ENCODE measurements around the gene PLEKHA1.

The PLEKHA1 gene

GRCh38 chr10:122463466-122464249 lies 89.2 kb downstream of the PLEKHA1 start:
- DNase-seq: no peak

- no peak for DNase-seq
These were observed 89.7 kb downstream of the PLEKHA1 start for GRCh38 chr10:122464250-122464510.

GRCh38 chr10:122464586-122464985 lies 90.1 kb downstream of the PLEKHA1 start:
- no peak for DNase-seq

DNA sequence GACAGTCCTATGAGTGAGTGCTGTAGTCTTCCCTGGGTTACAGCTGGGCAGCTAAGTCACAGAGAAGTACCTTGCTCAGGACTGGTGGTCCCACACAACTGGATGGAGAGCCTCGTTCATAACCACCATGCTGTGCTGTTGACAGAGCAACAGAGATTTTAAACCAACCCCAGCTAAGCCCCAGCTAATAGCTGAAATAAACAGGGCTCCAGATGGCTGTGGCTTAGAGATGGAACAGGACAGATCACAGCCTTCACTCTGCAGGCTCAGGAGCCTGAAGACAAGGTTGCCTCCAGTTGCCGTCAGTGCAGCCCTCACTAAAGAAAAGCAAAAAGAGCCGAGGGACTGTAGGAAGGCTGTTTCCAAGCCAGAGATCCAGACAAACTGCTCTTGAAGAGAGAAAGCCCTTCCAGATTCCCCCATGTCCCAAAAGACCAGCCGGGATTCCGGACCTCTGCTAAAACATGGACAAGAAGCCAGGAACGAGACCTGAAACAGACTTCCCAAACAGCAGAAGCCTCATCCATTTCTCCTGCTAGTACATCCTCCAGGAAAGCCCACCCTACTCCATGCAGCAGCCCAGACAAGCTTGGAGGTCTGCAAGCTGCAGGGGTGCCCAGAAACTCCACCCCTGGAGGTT lies 91.0 kb downstream of the PLEKHA1 start:
- no peak for DNase-seq

- no peak for DNase-seq
These were observed 92.5 kb downstream of the PLEKHA1 start for GRCh38 chr10:122466951-122467381.

DNA sequence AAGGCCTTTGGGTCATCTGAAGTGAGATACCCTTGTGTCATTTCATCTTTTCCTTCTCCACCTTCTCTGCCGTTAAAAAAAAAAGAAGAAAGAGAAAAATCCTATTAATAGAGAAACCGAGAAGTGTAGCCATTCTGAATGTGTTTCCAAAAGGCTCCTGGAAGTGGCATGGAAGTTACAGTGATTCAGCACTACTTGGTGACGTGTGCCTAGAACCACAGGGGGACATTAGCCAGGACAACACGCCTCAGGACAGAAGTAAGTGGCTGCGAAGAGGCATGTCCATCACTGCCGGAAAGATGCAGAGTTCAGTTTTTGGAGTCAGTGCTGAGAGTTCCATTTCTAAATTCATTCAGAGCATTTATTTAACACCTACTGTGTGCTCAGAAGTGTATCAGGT lies 93.2 kb downstream of the PLEKHA1 start:
- DNase-seq: no peak

DNA sequence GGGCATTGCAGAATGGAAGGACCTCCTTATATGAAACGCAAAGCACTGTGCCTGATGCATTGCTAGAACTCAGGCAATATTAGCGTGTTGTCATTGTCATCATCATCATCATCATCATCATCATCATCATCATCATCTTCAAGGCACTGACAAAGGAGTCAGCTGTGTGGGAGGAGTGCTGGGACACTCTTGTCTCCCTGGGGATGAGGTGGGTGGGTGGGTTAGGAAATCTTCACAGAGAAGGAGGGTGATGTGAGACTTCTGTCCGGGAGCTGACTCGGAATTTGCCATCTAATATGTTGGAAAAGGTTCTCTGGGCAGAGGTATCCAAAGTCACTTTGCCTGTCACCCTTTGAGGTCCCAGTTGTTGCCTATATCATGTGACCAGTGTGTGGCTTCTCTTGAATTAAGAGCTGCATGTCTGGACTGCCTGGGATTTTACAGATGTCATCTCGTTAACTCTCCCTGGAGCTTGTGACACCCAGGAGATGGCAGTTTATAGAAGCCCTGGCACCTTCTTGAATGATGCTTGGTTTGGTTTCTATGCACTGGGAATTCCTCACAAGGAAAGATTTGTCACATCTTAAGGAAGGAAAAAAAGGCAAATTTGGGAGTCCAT lies 93.9 kb downstream of the PLEKHA1 start:
- DNase-seq: no peak

DNA sequence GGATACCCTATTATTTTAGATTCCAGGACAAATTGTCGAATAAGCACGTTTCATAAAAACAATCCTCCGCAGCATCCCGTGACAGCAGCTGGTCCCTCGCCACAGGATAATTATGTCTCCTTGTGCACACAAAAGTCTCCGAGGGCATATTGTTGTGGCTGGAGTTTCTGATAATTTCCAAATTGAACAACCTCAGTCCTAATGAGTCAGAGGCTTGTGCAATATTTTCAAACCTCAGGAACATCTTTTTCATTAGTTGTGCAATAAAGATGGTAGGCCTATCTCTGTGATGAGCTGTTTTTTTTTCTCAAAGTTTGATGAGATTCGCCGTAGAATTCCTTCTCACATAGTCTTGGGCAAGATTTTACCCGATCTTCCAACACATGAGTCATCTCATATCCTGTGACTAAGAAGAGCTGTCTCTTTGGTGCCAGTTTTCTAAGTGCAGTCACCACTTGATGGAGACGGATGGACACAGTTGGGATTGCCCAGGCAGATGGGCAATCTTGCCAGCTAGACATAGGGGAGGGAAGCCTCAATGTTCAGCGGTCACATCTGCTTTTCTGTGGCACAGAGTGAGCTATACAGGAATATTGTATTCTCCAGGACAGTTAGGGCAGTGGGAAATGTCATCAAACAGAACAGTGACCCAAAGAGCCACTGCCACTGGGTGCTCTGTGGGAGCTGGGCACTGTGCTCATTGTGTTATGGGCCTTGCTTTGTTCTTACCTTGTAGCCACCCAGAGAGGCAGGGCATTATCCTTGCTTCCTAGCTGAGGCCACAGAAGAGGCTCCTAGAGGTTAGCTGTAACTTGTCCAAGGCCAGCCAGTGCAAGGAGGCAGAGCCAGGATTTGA lies 94.6 kb downstream of the PLEKHA1 start:
- peak; percentile 74 for DNase-seq

DNA sequence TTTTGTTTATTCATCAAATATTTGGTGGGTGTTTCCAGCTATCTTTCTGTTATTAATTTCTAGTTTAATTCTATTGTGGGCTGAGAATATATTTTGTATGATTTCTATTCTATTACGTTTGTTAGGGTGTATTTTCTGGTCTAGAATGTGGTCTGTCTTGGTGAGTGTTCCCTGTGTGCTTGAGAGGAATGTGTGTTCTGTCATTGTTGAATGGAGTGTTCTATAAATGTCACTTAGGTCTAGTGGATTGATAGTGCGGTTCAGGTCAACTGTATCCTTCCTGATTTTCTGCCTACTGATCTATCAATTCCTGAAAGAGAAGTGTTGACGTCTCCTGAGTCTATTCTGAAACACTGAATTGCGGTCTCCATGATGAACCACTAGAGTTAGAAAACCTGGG lies 95.3 kb downstream of the PLEKHA1 start:
- no peak for DNase-seq

- DNase-seq: no peak
These were observed 97.1 kb downstream of the PLEKHA1 start for GRCh38 chr10:122471531-122472177.

DNA sequence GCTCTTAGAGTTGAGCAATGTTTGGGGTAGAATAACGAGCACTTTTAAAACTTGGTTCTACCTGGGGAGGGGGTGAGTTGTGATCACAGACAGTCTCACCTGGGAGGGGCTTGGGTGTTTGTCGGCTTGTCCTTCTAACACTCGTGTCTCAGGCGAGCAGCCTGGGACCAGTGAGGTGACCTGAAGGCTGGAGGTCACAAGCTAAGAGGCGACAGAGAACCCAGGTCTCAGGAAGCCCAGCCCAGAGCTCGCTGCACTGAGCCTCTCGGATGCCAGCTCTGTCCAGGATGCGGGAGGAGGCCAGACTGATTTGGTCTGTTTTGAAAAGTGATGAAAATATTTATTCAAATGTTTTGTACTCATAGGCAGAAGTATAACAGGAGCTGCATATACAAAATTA lies 98.6 kb downstream of the PLEKHA1 start:
- DNase-seq: no peak

DNA sequence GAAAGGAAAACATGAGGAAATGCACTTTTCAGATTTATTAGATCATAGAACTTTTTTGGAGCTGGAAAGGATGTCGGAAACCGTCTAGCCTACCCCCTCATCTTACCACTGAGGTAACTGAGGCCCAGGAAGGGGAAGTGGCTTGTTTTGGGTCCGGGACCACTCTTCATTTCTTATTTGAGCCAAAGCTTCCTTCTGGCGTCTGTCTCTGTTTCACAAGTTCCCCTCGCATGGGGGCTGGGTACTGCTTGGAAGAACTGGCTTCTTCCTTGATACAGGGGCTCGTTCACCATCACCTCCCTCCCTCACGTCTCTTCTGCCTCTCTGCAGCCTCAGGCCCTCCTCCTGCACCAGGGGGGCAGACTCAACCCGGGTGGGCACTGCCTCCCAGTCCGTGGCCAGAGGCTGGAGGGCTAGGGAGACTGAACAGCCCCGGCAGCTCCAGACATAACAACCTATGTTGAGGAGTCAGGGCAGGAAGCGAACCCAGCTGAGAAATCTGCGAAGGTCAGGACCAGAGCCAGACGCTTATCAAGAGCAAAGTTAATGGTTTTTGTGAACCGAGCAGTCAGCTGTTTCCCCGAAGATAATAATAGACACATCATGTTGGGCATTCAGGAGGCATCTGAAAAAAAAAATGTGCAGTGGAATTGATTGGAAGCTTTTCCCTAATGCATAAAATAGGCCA lies 99.8 kb downstream of the PLEKHA1 start:
- DNase-seq: no peak

GRCh38 chr10:122475100-122475499 lies 100.6 kb downstream of the PLEKHA1 start:
- no peak for DNase-seq

DNA sequence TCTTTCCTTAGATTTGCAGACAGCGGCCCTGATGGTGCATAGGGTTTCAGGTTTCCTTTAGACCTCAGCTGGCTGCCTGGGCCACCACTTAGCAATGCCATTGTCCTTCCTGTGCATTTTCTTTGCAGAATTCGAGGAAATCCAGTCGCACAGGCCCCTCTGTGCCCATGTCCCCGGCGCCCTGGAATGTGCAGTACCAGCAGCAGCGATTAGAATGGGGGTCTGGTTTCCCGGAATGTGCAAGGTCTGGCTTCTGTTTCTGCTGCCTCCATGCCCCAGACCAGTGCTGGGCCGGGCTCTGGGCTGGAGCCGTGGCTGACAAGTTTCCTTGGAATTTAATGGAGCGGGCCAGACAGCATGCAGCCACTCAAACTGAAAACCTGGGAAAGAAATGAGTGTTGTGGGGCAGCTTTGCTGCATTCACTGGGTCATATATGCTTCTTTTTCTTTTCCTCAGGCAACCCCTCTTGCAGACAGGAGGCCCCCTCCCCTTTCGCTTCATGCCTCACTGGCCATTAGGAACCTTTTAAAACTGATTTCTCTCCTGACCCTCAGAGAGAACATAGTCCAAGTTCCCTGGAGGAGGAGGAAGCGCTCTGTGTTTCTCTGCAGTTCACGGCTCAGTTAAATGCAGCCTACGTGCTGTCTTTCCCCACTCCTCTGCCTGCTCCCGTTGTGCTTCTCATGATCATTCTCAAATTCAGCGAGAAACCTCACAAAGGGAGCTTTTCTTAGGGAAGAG lies 101.3 kb downstream of the PLEKHA1 start:
- DNase-seq: no peak

- DNase-seq: no peak
These were observed 101.8 kb downstream of the PLEKHA1 start for GRCh38 chr10:122476333-122476695.

GRCh38 chr10:122477436-122477835 lies 102.9 kb downstream of the PLEKHA1 start:
- no peak for DNase-seq

DNA sequence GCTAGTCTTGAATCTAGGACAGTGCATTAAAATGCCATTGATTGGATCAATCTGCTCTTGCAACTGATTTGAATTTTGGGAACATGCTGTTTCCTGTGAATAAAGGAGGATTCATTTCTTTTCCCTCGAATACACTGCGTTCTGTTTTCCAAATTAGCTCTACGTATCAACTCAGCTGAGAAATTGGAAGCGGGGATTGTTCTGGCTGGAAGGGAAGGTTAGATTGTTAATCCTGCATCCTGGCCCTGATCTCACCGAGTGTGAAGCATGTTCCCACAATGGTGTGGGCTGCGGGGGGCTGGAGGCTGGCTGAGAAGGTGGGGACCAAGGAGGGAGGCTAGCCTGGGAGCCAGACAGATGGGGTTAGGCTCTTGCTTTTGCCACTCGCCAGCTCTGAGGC lies 104.5 kb downstream of the PLEKHA1 start:
- DNase-seq: no peak

DNA sequence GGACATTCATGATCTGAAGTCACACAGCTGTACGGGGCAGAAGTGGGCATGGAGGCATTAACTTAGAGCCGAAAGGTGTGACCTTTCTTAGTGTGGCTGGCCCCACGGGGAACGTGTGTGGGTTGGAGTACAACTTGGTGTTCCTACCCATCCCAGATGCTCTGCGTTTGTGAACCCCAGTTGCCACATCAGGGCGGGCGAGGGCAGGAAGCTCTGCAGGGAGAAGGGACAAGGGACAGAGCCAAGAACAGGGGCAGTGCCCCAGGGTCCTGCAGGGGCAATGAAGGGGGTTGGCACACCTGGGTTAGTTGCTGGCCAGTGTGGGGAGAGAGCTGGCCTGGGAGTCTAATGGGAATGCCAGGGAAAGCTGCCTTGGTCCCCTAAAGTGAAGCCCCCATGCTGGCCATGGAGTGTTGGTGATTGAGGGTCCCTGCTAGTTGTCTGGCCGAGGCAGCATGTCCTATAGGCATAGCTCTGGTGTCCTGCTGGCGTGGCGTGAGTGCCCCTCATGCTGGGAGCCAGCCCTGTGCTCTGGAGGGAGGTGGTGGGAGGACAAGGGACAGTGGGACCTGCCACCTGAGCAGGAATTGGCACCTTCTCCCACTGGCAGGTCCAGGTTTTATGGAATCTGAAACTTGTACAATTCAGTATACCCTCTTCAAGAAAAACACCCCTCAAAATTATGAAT lies 105.8 kb downstream of the PLEKHA1 start:
- no peak for DNase-seq

DNA sequence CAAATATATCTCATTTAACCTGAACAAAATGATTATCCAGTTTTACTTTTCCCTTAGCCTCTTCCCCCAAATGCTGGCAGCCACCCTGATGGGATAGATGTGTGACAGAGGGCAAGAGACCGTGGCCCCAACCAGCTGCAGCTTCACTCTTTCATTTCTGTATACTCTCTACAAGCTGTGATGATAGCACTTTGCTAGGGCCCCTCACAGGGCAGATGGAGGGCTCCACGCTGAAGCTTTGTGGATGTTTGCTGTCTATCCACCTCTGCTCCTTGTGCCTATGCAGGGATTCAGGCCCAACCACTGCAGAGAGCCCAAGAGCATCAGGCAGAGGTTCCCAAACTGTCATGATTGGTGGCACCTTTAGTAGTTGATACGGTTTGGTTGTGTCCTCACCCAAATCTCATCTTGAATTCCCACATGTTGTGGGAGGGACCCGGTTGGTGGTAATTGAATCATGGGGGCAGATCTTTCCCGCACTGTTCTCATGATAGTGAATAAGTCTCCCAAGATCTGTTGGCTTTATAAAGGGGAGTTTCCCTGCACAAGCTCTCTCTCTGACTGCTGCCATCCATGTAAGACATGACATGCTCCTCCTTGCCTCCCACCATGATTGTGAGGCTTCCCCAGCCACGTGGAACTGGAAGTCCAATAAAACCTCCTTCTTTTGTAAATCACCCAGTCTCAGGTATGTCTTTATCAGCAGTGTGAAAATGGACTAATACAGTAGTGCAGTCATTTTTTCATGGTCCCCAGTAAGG lies 107.0 kb downstream of the PLEKHA1 start:
- no peak for DNase-seq

All from 8988T (cell line).